ENCODE data around the gene CYP27A1. TPM values are rescaled to one million over a fixed set of nuclear protein-coding genes. Genes with fewer than 3 reads are reported as not detected.
"Not testable (repeated sequence)": the region's sequence is repeated elsewhere in the genome, so short reads cannot be mapped to it uniquely, and the experiment has no call there.

CYP27A1 gene
- total RNA-seq, 1 experiment from 2014 or later = 20.9 TPM

DNA sequence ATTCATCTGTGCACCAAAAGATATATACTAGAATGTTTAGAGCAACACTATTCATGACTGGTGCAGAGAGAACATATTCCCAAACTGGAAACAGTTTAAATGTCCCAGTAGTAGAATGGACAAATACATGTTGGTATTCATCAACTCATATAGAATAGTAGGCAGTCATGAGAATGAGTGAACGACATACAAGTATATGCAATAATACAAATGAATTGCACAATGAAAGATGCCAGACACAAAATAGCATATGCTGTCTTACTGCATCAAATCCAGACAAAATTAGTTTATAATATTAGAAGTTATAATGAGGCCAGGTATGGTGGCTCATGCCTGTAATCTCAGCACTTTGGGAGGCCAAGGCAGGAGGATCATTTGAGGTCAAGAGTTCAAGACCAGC, 57.9 kb downstream of the CYP27A1 start:
- H3K36me3 ChIP-seq (ENCODE audit: control insufficient read depth, insufficient read depth, low read length) = no peaks in the 10 kb centered on the region
- ChIA-PET CTCF (interaction anchor here (1.3 kb wide), 1 partner anchor 8 kb away, joined by 5 read pairs; no protein-coding TSS in a partner anchor), POLR2A (interaction anchor here (0.6 kb wide), 1 partner anchor 306 kb away, joined by 4 read pairs; no protein-coding TSS in a partner anchor)
- no peak overlapping the region for H3K4me3 Mint-ChIP-seq (ENCODE audit: unreplicated experiment)
- TF ChIP-seq CTCF (IDR thresholded peaks at IDR 0.05; ENCODE audit: insufficient read depth in 1 of 2, low read depth in 1 of 2, low read length in 1 of 2, severe bottlenecking in 1 of 2, unreplicated experiment in 1 of 2) = no peak
- peaks cover 11% of the 10 kb centered on the region for H3K27me3 Mint-ChIP-seq (ENCODE audit: insufficient read depth, unreplicated experiment)
- no peaks in the 10 kb centered on the region for H3K36me3 Mint-ChIP-seq (ENCODE audit: insufficient read depth, unreplicated experiment)
- no peak for DNase-seq
- H3K27ac Mint-ChIP-seq (ENCODE audit: unreplicated experiment) = no peak overlapping the region
- intact Hi-C loops (cut with micrococcal nuclease; ENCODE audit: unreplicated experiment) = no loop called here
- no peaks in the 10 kb centered on the region for H3K4me1 Mint-ChIP-seq (ENCODE audit: low read depth, unreplicated experiment)
- H3K9me3 ChIP-seq = peaks cover 3% of the 10 kb centered on the region; the same call in 1 of the 2 replicates
- no TSS peak for BruUV-seq (replicated peaks)
- no peaks in the 10 kb centered on the region for H3K4me1 ChIP-seq
- H3K27me3 ChIP-seq (replicated peaks; ENCODE audit: control insufficient read depth, insufficient read depth, low read length) = no peaks in the 10 kb centered on the region
- H3K4me3 ChIP-seq (ENCODE audit: low read depth, low read length) = no peak overlapping the region
- peaks cover 11% of the 10 kb centered on the region for H3K9me3 Mint-ChIP-seq (ENCODE audit: unreplicated experiment)

DNA sequence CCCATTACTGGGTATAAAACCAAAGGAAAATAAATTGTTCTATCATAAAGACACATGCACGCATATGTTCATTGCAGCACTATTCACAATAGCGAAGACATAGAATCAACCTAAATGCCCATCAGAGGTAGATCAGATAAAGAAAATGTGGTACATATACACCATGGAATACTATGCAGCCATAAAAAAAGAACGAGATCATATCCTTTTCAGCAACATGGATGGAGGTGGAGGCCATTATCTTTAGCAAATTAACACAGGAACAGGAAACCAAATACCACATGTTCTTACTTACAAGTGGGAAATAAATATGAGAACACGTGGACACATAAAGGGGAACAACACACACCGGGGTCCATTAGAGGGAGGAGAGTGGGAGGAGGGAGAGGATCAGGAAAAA, 62.4 kb downstream of the CYP27A1 start:
- H3K4me3 ChIP-seq (ENCODE audit: low read depth, low read length); H3K36me3 ChIP-seq (ENCODE audit: control insufficient read depth, insufficient read depth, low read length); H3K4me1 Mint-ChIP-seq (ENCODE audit: low read depth, unreplicated experiment); H3K27me3 Mint-ChIP-seq (ENCODE audit: insufficient read depth, unreplicated experiment); H3K27me3 ChIP-seq (replicated peaks; ENCODE audit: control insufficient read depth, insufficient read depth, low read length); POLR2A ChIA-PET; BruUV-seq (replicated peaks); H3K9me3 ChIP-seq; H3K36me3 Mint-ChIP-seq (ENCODE audit: insufficient read depth, unreplicated experiment); H3K27ac Mint-ChIP-seq (ENCODE audit: unreplicated experiment); intact Hi-C loops (cut with micrococcal nuclease; ENCODE audit: unreplicated experiment); DNase-seq; H3K4me1 ChIP-seq; H3K4me3 Mint-ChIP-seq (ENCODE audit: unreplicated experiment); CTCF ChIA-PET; H3K9me3 Mint-ChIP-seq (ENCODE audit: unreplicated experiment): not testable (repeated sequence)

DNA sequence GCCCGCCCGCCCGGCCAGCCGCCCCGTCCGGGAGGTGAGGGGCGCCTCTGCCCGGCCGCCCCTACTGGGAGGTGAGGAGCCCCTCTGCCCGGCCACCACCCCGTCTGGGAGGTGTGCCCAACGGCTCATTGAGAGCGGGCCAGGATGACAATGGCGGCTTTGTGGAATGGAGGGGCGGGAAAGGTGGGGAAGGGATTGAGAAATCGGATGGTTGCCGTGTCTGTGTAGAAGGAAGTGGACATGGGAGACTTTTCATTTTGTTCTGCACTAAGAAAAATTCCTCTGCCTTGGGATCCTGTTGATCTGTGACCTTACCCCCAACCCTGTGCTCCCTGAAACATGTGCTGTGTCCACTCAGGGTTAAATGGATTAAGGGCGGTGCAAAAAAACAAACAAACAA, 65.0 kb downstream of the CYP27A1 start:
- not testable (repeated sequence) for H3K27me3 Mint-ChIP-seq (ENCODE audit: insufficient read depth, unreplicated experiment); H3K4me3 ChIP-seq (ENCODE audit: low read depth, low read length); H3K9me3 Mint-ChIP-seq (ENCODE audit: unreplicated experiment); H3K4me3 Mint-ChIP-seq (ENCODE audit: unreplicated experiment); H3K36me3 Mint-ChIP-seq (ENCODE audit: insufficient read depth, unreplicated experiment); H3K4me1 ChIP-seq; H3K27ac Mint-ChIP-seq (ENCODE audit: unreplicated experiment); H3K36me3 ChIP-seq (ENCODE audit: control insufficient read depth, insufficient read depth, low read length); DNase-seq; H3K27me3 ChIP-seq (replicated peaks; ENCODE audit: control insufficient read depth, insufficient read depth, low read length); H3K4me1 Mint-ChIP-seq (ENCODE audit: low read depth, unreplicated experiment); BruUV-seq (replicated peaks); H3K9me3 ChIP-seq
- POLR2A ChIA-PET = interaction anchor here (1.0 kb wide), 1 partner anchor 188 kb away, joined by 4 read pairs; the partner anchor contains the start of genes BCS1L and ZNF142
- intact Hi-C loops (cut with micrococcal nuclease; ENCODE audit: unreplicated experiment) = loop anchor here (1.0 to 2.0 kb wide), 8 partner anchors 65 to 278 kb away; partner anchors contain the start of genes CNOT9, CYP27A1 and USP37
- CTCF ChIA-PET = interaction anchor here (0.5 to 2.6 kb wide), 28 partner anchors 8 to 257 kb away, joined by 3 to 77 read pairs (median 4); partner anchors contain the start of genes BCS1L, CYP27A1, RNF25 and STK36

DNA sequence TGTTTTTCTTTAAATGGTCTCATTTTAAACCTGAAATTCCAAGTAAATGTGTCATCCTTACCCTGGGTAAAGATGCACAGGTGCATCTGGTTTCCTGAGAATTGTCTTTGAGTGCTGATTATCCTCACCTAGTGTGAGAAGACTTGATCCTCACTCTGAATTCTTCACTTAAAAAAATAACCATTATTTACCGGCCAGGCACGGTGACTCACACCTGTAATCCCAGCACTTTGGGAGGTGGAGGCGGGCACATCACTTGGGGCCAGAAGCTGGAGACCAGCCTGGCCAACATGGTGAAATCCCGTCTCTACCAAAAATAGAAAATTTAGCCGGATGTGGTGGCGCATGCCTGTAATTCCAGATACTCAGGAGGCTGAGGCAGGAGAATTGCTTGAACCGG, 67.8 kb downstream of the CYP27A1 start:
- DNase-seq = no peak
- TF ChIP-seq CTCF (IDR thresholded peaks at IDR 0.05; ENCODE audit: insufficient read depth in 1 of 2, low read depth in 1 of 2, low read length in 1 of 2, severe bottlenecking in 1 of 2, unreplicated experiment in 1 of 2) = no peak
- no TSS peak for BruUV-seq (replicated peaks)
- H3K27ac Mint-ChIP-seq (ENCODE audit: unreplicated experiment) = no peak overlapping the region
- Histone ChIP-seq H3K4me1 (peaks cover 6% of the 10 kb centered on the region), H3K4me3 (ENCODE audit: low read depth, low read length) (no peak overlapping the region), H3K36me3 (ENCODE audit: control insufficient read depth, insufficient read depth, low read length) (no peaks in the 10 kb centered on the region), H3K9me3 (no peaks in the 10 kb centered on the region), H3K27me3 (replicated peaks; ENCODE audit: control insufficient read depth, insufficient read depth, low read length) (no peaks in the 10 kb centered on the region)
- H3K9me3 Mint-ChIP-seq (ENCODE audit: unreplicated experiment) = no peaks in the 10 kb centered on the region
- POLR2A ChIA-PET = interaction anchor here (0.5 kb wide), 1 partner anchor 11 kb away, joined by 3 read pairs; no protein-coding TSS in a partner anchor
- CTCF ChIA-PET = interaction anchor here (0.7 to 3.6 kb wide), 3 partner anchors 11 to 48 kb away, joined by 3 to 18 read pairs (median 7); no protein-coding TSS in a partner anchor
- intact Hi-C loops (cut with micrococcal nuclease; ENCODE audit: unreplicated experiment) = loop anchor here (5.0 kb wide), 1 partner anchor 143 kb away; the partner anchor contains the start of gene CRYBA2
- peaks cover 7% of the 10 kb centered on the region for H3K36me3 Mint-ChIP-seq (ENCODE audit: insufficient read depth, unreplicated experiment)
- H3K4me3 Mint-ChIP-seq (ENCODE audit: unreplicated experiment) = no peak overlapping the region
- H3K4me1 Mint-ChIP-seq (ENCODE audit: low read depth, unreplicated experiment) = peaks cover 15% of the 10 kb centered on the region
- H3K27me3 Mint-ChIP-seq (ENCODE audit: insufficient read depth, unreplicated experiment) = peaks cover 3% of the 10 kb centered on the region

Measured in Caco-2 (cell line).